GM12892 (cell line): ENCODE data around the gene DAPK1.

ENCODE experiments used
- POLR2A ChIP-seq: IDR thresholded peaks from 2 replicates; pipeline ENCODE4 v1.6.1; 2011; ENCODE audit warnings: low read depth, low read length, control low read depth
- POLR2AphosphoS5 ChIP-seq: IDR thresholded peaks from 2 replicates; pipeline ENCODE4 v1.6.1; 2011; ENCODE audit warnings: low read depth, low read length, control low read depth
- TAF1 ChIP-seq: IDR thresholded peaks from 2 replicates; pipeline ENCODE4 v1.6.1; 2011; ENCODE audit warnings: low read depth, mild to moderate bottlenecking, control low read depth, low read length, borderline replicate concordance

- no peak for TF ChIP-seq POLR2A
- TF ChIP-seq POLR2AphosphoS5, result no peak
- TF ChIP-seq TAF1, result no peak
Measured at GRCh38 chr9:87516222-87516925, 18.7 kb downstream of the DAPK1 start.
